CD4-positive, alpha-beta T cell treated with Interleukin-21 for 1 hour (primary cell): ENCODE measurements around the gene ZFAND3.

ENCODE experiments used
- DNase-seq: peaks from one replicate; pipeline ENCODE4 v3.0.0-alpha.2; 2020

ZFAND3 gene

GRCh38 chr6:38159596-38159995 lies 340.1 kb downstream of the ZFAND3 start:
- DNase-seq: no peak

DNA sequence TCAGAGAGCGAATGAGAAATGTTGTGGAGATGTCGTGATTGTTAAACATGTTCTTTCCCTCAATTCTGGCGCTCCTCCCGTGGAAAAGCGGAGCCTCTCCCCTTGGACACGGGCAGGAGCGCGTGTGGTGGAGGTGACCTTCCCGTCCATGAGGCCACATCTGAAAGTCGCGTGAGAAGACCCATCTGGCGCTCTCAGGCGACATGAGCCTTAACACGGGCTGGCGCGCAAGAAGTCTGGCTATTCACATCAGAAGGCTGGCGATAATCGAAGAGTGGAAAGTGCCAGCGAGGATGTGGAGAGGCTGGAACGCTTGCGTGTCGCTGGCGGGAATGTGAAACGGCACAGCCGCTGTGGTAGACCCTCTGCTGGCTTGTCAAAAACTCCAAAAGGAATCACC lies 341.3 kb downstream of the ZFAND3 start:
- DNase-seq: no peak

DNA sequence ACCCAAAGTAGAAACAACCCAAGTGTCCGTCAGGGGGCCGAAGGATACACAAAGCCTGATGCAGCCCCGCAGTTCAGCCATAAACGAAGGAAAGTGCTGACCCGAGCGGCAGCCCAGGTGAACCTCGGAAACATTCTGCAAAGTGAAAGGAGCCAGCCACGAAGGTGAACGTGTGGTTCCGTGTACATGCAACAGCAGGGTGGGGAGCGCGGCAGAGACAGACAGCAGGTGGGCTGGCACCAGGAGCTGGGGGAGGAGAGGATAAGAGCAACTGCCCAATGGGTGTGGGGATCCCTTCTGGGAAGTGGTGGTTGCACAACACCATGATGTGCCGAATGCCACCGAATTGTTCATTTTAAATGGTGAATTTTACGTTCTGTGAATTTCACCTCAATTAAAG lies 341.8 kb downstream of the ZFAND3 start:
- no peak for DNase-seq

GRCh38 chr6:38161754-38162492 lies 342.4 kb downstream of the ZFAND3 start:
- no peak for DNase-seq

DNA sequence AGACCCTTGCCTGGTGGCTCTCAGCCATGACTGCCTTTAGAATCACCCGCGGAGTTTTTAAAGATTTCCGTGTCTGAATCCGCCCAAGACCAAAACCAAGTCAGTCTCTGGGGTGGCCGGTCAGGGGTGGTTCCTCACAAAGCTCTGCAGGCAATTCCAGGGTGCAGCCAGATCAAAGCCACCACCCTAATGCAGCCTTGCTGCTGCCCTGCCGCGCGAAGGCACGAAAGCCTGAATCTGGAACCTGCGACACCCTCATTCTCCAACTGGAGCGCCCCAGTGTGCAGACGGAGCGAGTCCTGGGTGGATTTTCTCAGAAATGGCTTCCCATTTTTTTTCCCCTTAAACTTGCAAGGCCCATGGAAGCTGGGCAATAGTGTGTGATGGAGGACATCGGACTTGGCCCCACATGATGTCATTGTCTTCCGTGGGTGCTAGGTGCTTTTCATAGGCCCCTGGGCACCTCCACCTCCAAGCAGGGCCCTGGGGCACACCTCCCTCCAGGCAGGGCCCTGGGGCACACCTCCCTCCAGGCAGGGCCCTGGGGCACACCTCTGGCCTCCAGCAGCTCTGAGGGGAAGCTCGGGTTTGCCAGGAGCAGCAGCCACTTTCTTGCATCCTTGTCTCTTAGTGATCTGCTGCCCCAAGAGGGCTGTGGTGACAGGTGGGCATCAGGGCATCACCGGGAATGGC lies 343.1 kb downstream of the ZFAND3 start:
- no peak for DNase-seq

DNA sequence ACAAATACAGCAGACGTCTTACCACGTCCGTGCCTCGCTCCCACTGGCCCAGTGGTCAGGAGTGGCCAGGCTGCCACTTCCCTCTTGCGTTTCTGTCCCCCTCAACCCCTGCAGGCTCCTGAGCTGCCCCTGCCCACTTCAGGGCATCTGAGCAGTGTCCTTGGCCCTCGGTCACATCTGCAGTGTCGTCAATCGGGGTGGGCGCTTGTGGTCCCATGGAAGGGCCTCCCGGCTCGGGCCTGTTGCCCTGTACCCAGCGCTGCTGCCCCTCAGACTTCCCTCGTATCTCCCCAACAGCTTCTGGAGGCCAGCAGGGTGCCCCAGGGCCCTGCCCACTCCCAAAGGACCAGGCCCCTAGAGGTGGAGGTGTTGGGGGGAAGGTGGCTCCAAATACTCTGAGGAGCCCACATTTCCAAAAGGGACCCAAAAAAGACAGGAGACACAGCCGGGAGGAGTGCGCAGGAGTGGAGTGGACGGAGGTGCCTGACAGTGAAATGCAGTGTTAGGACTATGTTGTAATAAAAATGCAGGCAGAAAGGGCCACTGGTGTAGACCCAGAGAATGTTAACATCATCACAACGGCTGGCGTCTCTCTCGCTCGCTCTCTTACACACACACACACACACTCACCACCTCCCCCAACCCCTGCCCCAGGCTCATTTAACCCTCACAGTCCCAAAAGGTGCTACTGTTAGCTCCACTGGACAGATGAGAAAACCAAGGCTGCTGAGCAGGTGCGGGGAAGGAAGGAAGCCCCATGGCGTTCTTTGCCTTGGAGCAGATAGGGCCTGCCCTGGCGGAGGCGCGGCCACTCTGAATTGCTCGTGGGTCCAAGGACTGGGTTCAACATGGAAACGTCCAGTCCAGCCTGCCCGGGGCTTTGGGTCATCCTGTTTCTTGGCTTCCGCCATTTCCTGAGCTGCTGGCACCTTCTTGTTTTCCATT lies 343.9 kb downstream of the ZFAND3 start:
- no peak for DNase-seq

GRCh38 chr6:38164131-38164481 lies 344.6 kb downstream of the ZFAND3 start:
- DNase-seq: no peak

DNA sequence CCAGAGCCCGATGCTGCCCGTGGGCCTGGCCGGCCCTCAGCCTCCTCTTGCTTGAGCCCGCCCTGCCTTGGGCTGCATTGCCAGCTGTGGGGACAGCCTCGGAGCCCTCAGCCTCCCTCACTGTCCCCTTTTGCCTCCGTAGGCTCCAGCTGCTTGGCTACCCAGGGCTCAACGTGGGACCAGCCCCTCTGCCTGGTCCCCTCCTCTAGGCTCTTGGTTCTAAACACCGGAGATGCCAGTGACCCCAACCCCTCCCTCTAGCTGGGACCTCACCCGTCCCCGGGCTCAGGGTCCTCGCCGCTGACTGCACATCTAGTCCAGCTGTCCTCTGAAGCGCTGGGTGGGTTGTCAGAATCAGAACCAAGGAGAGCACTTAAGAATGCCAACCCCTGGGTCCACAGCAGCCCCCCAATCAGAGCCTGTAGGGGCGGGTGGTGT lies 345.2 kb downstream of the ZFAND3 start:
- no peak for DNase-seq

GRCh38 chr6:38166411-38167240 lies 347.1 kb downstream of the ZFAND3 start:
- no peak for DNase-seq

GRCh38 chr6:38167598-38167997 lies 348.1 kb downstream of the ZFAND3 start:
- DNase-seq: no peak

- no peak for DNase-seq
These were observed 348.6 kb downstream of the ZFAND3 start for GRCh38 chr6:38168126-38168525.

GRCh38 chr6:38168699-38169098 lies 349.2 kb downstream of the ZFAND3 start:
- DNase-seq: no peak

DNA sequence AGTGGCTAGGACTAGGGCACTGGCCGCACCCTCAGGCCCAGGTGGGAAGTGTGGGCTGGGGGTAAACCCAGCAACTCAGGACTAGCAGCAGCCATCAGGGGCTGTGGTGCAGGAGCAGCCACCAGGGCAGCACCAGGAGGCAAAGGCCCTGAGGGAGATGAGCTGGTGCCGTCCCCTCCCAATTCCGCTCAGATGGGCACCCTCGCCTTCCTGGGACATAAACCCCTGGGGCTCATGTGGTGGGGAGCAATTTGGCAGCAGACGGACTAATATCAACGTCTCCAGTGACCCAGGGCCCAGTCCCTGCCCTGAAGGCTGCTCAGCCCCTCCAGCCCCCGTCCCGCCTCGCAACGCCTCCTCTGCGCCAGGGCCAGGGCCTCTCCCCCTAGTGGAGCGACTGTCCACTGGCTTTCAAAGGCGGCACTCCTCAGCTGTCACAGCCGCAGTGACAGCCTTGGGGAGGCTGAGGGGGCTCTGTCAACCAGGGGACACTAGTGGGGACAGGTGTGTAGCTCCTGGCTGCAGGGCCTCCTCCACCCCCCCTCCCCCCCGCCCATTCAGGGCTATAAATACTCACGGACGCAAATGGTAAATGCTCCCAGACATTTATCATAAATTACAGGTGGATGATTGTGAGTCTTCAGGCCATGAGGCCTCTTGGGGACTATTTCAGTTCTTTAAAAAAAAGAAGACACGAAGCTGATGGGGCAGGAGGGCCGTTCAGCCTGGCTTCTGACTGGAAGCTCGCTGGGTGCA lies 349.9 kb downstream of the ZFAND3 start:
- no peak for DNase-seq

GRCh38 chr6:38169977-38170526 lies 350.5 kb downstream of the ZFAND3 start:
- DNase-seq: no peak

GRCh38 chr6:38170666-38171355 lies 351.3 kb downstream of the ZFAND3 start:
- DNase-seq: no peak

GRCh38 chr6:38171997-38172738 lies 352.6 kb downstream of the ZFAND3 start:
- DNase-seq: no peak

GRCh38 chr6:38172739-38173410 lies 353.3 kb downstream of the ZFAND3 start:
- no peak for DNase-seq

GRCh38 chr6:38173909-38174308 lies 354.4 kb downstream of the ZFAND3 start:
- no peak for DNase-seq

DNA sequence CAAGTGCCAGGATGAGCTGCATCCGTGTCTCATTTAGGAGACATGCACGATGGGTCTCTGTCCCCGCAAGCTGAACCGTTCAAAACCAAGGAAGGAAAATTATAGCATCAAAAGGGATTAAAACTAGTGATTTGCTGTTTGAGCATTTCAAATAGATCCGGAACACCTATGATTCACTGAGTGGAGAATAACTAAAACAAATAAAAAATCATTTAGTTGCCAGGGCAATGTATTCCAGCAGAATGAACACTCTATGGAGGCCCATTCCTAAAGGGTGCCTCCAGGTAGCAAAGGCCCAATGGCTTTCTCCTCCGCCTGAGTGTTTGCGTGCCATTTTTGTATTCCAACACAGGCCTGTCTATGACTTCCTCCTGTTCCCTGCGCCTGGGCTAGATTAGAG lies 354.8 kb downstream of the ZFAND3 start:
- DNase-seq: no peak
